Measurements from ENCODE around the gene KCNA2.

The KCNA2 gene

DNA sequence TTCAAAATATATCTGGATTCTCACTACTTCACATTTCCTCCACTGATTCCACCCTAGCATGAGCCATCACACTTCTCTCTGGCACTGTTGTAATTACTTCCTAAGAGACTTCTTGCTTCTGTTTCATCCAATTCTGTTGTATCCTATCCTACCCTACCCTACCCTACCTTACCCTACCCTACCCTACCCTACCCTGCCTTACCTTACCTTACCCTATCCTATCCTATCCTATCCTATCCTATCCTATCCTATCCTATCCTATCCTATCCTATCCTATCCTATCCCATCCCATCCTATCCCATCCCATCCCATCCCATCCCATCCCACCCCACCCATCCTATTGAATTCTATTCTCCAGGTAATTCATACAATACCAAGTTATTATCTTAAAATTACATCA is 29.7 kb downstream of the KCNA2 start:
- TF ChIP-seq GABPA (IDR thresholded peaks at IDR 0.05; ENCODE audit: low read depth) (no peak), SPI1 (IDR thresholded peaks at IDR 0.05; ENCODE audit: borderline replicate concordance, low read depth) (no peak), POLR2AphosphoS5 (IDR thresholded peaks at IDR 0.05; ENCODE audit: low read depth) (no peak)
- TF ChIP-seq, protein P1, sequence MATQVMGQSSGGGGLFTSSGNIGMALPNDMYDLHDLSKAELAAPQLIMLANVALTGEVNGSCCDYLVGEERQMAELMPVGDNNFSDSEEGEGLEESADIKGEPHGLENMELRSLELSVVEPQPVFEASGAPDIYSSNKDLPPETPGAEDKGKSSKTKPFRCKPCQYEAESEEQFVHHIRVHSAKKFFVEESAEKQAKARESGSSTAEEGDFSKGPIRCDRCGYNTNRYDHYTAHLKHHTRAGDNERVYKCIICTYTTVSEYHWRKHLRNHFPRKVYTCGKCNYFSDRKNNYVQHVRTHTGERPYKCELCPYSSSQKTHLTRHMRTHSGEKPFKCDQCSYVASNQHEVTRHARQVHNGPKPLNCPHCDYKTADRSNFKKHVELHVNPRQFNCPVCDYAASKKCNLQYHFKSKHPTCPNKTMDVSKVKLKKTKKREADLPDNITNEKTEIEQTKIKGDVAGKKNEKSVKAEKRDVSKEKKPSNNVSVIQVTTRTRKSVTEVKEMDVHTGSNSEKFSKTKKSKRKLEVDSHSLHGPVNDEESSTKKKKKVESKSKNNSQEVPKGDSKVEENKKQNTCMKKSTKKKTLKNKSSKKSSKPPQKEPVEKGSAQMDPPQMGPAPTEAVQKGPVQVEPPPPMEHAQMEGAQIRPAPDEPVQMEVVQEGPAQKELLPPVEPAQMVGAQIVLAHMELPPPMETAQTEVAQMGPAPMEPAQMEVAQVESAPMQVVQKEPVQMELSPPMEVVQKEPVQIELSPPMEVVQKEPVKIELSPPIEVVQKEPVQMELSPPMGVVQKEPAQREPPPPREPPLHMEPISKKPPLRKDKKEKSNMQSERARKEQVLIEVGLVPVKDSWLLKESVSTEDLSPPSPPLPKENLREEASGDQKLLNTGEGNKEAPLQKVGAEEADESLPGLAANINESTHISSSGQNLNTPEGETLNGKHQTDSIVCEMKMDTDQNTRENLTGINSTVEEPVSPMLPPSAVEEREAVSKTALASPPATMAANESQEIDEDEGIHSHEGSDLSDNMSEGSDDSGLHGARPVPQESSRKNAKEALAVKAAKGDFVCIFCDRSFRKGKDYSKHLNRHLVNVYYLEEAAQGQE (IDR thresholded peaks at IDR 0.05; ENCODE audit: insufficient replicate concordance, low read depth): no peak
- TF ChIP-seq, protein P2, sequence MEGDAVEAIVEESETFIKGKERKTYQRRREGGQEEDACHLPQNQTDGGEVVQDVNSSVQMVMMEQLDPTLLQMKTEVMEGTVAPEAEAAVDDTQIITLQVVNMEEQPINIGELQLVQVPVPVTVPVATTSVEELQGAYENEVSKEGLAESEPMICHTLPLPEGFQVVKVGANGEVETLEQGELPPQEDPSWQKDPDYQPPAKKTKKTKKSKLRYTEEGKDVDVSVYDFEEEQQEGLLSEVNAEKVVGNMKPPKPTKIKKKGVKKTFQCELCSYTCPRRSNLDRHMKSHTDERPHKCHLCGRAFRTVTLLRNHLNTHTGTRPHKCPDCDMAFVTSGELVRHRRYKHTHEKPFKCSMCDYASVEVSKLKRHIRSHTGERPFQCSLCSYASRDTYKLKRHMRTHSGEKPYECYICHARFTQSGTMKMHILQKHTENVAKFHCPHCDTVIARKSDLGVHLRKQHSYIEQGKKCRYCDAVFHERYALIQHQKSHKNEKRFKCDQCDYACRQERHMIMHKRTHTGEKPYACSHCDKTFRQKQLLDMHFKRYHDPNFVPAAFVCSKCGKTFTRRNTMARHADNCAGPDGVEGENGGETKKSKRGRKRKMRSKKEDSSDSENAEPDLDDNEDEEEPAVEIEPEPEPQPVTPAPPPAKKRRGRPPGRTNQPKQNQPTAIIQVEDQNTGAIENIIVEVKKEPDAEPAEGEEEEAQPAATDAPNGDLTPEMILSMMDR (IDR thresholded peaks at IDR 0.05; ENCODE audit: insufficient read depth, low read length): no peak
- Histone ChIP-seq H3K4me3 (replicated peaks; ENCODE audit: insufficient read depth, low read length) (no peak overlapping the region), H3K27me3 (ENCODE audit: insufficient read depth, poor library complexity, severe bottlenecking) (peaks cover 8% of the 10 kb centered on the region), H3K27ac (replicated peaks) (no peak overlapping the region)
- no peak for DNase-seq (ENCODE audit: low read depth in 1 of 2, low spot score in 1 of 2)

DNA sequence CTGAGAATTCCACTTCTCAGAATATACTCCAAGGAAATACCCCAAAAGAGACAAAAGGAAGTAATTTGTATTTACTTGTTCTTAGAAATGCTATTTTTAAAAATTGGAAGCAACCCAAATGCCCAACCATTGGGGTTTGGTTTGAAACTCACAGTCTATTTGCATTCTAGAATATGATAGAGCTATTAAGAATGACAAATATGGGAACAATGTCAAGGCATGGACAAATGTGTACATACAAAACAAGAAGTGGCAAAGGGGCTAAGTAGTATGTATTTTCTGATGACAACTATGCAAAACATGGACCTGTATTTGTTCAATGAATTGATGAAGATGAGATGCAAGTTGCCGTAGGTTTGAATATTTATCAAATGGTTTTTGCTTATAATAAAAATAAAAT is 32.8 kb downstream of the KCNA2 start:
- peaks cover 4% of the 10 kb centered on the region for H3K27me3 ChIP-seq (ENCODE audit: insufficient read depth, poor library complexity, severe bottlenecking)
- H3K4me3 ChIP-seq (replicated peaks; ENCODE audit: insufficient read depth, low read length): no peak overlapping the region
- no peak overlapping the region for H3K27ac ChIP-seq (replicated peaks)
- TF ChIP-seq SPI1 (IDR thresholded peaks at IDR 0.05; ENCODE audit: borderline replicate concordance, low read depth): no peak
- no peak for DNase-seq (ENCODE audit: low read depth in 1 of 2, low spot score in 1 of 2)

- Histone ChIP-seq H3K27ac (replicated peaks) (no peak overlapping the region), H3K4me3 (replicated peaks; ENCODE audit: insufficient read depth, low read length) (no peak overlapping the region), H3K27me3 (ENCODE audit: insufficient read depth, poor library complexity, severe bottlenecking) (peaks cover 2% of the 10 kb centered on the region)
- no peak for DNase-seq (ENCODE audit: low read depth in 1 of 2, low spot score in 1 of 2)
- TF ChIP-seq, protein P1 (IDR thresholded peaks at IDR 0.05; ENCODE audit: insufficient replicate concordance, low read depth): no peak
- TF ChIP-seq, protein P2 (IDR thresholded peaks at IDR 0.05; ENCODE audit: insufficient read depth, low read length): no peak
- TF ChIP-seq POLR2AphosphoS5 (IDR thresholded peaks at IDR 0.05; ENCODE audit: low read depth) (no peak), SPI1 (IDR thresholded peaks at IDR 0.05; ENCODE audit: borderline replicate concordance, low read depth) (no peak), GABPA (IDR thresholded peaks at IDR 0.05; ENCODE audit: low read depth) (no peak)
Observed at GRCh38 chr1:110572751-110573150, 33.4 kb downstream of the KCNA2 start.

DNA sequence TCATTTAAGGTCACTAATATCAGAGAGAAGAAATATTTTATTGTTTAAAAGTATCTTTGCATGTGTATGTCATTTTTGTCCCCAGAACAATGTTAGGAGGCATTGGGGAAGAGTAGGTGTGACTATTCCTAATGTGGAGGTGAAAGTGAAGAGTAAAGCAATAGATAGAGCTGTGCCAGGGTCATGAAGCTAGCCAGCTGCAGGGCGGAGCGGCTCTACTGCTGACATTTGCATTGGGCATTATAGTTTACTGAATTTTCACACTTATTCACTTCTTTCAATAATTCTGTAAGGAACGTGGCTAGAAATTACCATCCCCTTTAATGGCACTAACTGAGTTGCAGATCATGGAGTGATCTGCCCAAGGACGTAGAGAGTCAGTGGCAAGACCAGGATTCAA is 35.3 kb downstream of the KCNA2 start:
- H3K27me3 ChIP-seq (ENCODE audit: insufficient read depth, poor library complexity, severe bottlenecking): peaks cover 2% of the 10 kb centered on the region
- DNase-seq (ENCODE audit: low read depth in 1 of 2, low spot score in 1 of 2): no peak
- no peak overlapping the region for H3K4me3 ChIP-seq (replicated peaks; ENCODE audit: insufficient read depth, low read length)
- H3K27ac ChIP-seq (replicated peaks): no peak overlapping the region
- TF ChIP-seq GABPA (IDR thresholded peaks at IDR 0.05; ENCODE audit: low read depth): no peak
- no peak for TF ChIP-seq POLR2AphosphoS5 (IDR thresholded peaks at IDR 0.05; ENCODE audit: low read depth)
- TF ChIP-seq, protein P2 (IDR thresholded peaks at IDR 0.05; ENCODE audit: insufficient read depth, low read length): no peak
- no peak for TF ChIP-seq SPI1 (IDR thresholded peaks at IDR 0.05; ENCODE audit: borderline replicate concordance, low read depth)
- TF ChIP-seq, protein P1 (IDR thresholded peaks at IDR 0.05; ENCODE audit: insufficient replicate concordance, low read depth): no peak

Data from HL-60 (cell line).